ENCODE results near the gene VPS33A.

GRCh38 chr12:122312926-122313325, 46.6 kb upstream of the VPS33A start:
- TF ChIP-seq, protein P1, sequence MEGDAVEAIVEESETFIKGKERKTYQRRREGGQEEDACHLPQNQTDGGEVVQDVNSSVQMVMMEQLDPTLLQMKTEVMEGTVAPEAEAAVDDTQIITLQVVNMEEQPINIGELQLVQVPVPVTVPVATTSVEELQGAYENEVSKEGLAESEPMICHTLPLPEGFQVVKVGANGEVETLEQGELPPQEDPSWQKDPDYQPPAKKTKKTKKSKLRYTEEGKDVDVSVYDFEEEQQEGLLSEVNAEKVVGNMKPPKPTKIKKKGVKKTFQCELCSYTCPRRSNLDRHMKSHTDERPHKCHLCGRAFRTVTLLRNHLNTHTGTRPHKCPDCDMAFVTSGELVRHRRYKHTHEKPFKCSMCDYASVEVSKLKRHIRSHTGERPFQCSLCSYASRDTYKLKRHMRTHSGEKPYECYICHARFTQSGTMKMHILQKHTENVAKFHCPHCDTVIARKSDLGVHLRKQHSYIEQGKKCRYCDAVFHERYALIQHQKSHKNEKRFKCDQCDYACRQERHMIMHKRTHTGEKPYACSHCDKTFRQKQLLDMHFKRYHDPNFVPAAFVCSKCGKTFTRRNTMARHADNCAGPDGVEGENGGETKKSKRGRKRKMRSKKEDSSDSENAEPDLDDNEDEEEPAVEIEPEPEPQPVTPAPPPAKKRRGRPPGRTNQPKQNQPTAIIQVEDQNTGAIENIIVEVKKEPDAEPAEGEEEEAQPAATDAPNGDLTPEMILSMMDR (optimal IDR thresholded peaks at IDR 0.05 in 1 of 3, IDR thresholded peaks at IDR 0.05 in 1 of 3, conservative IDR thresholded peaks at IDR 0.05 in 1 of 3; ENCODE audit: extremely low read depth in 1 of 3, insufficient read depth in 2 of 3, low read length in 3 of 3), result no peak
- TF ChIP-seq EZH2 (IDR thresholded peaks at IDR 0.05; ENCODE audit: low read length), result no peak

All from keratinocyte (primary cell).